B cell (primary cell): Measurements from ENCODE around the gene SI.

Experiments used
- CTCF ChIP-seq: fragments of 200-600 bp; IDR thresholded peaks from one replicate; pipeline ENCODE4 v1.8.0; 2022; ENCODE audit warnings: antibody characterized with exemption, mild to moderate bottlenecking
- EZH2 ChIP-seq: IDR thresholded peaks from 2 replicates; pipeline ENCODE4 v1.6.1; 2012; ENCODE audit warnings: borderline replicate concordance, low read depth, mild to moderate bottlenecking, moderate library complexity, low read length; ENCODE audit not compliant: insufficient read depth, poor library complexity, severe bottlenecking

GRCh38 chr3:165082650-165083049 is 4.4 kb upstream of the SI start:
- TF ChIP-seq CTCF (no peak), EZH2 (no peak)
